IPS-11a (cell line): ENCODE results near the gene VWC2.
"Not testable (repeated sequence)": the region's sequence is repeated elsewhere in the genome, so short reads cannot be mapped to it uniquely, and the experiment has no call there.

ENCODE experiments used
- H3K4me3 ChIP-seq: one replicate; pipeline ENCODE4 v1.5.1; 2013; ENCODE audit warnings: low read depth, low read length, control low read depth

VWC2 gene

DNA sequence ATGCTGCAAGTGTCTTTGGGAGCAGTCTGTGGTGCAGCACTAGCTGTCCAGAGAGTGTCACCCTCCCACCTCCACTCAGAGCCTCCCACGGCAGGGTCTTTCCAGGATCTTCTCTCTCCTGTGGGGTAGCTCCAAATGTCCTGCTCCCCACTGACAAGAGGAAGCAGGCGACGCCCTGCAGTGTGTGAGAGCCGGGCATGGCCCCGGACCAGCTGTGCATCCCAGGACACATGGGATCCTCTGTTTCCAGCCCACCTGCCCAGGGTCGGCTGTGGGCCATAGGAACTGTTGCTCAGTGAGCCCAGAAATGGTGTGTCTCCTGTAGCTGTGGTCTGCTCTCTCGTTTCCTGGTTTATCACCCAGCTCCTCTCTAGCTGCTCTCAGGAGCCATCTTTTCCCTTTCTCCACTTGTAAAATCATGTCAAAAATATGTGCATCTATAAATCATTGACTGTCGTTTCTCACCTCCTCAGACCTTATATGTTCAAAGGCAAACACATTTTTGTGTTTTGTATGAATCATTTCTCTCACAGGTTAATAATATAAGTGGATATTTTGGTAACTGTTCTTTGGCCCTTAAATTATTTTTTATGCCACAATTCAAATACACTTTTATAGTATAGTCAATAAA is 74.9 kb downstream of the VWC2 start:
- no peak overlapping the region for H3K4me3 ChIP-seq

DNA sequence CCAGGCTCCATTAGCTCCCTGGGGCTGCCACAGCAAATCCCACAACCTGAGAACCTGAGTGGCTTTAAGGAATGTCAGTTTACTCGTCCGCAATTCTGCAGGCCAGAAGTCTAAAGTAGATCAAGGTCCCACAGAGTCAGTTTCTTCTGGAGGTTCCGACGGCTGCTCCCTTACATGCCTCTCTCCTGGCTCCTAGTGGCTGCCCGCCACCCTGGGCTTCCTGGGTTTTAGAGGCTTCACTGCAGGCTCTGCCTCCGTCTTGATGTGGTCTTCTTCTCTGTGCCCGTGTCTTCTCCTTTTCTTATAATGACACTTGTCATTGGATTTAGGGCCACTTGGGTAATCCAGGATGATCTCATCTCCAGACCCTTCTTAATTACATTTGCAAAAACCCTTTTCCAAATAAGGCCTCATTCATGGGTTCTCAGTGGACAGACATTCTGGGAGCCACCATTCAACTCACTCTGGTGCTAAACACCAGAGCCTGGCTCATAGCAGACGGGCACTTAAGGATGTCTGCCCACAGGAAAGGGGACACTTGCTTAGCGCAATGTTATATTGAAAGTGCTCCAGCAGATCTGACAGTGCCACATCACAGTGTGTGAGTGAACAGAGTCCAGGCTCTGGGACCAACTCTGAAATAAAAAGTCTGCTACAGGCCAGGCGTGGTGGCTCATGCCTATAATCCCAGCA is 77.6 kb downstream of the VWC2 start:
- no peak overlapping the region for H3K4me3 ChIP-seq

DNA sequence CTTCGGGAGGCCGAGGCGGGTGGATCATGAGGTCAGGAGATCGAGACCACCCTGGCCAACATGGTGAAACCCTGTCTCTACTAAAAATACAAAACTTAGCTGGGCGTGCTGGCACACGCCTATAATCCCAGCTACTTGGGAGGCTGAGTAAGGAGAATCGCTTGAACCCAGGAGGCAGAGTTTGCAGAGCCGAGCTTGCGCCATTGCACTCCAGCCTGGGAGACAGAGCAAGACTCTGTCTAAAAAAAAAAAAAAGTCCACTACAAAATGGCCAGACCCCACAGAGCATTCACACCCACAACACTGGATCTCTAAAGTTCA is 78.1 kb downstream of the VWC2 start:
- not testable (repeated sequence) for H3K4me3 ChIP-seq

DNA sequence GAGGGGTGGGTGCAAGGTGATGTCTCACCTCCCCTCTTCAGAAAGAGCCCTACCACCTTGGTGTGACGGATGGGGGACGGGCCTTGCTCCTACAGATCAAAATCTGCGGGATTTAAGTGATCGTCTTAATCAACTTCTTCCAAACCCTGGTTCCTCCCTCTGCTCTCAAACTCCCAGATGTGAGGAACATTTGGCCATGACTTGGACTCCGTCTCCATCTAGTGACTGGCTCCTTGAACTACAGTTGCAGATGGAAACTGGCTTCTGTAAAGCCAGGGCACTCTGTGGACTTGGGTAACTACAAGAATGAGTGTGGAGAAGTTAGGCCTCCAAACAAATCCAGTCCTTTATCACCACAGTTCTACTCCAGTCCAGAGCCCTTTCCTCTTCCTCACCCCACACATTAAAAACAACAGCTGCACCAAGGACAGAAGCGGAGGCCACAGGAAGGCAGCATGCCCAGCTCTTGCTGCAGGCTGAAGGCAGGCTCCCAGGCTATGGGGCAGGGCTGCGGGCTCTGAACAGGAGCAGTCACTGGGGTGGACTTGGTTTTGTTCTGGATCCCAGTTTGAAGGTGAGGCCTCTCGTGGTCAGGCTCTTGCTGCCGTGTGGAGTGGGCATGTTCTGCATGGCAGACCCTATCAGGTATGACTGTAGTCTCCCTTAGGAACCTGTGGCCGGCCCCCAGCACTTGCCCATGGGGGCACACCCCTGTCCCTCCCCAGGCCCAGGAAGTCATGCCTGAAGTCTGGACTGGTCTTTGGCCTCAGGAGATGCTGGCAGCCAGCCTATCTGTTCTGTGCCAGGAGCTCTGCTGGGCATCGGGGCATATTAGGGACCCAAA is 79.4 kb downstream of the VWC2 start:
- H3K4me3 ChIP-seq, result no peak overlapping the region

DNA sequence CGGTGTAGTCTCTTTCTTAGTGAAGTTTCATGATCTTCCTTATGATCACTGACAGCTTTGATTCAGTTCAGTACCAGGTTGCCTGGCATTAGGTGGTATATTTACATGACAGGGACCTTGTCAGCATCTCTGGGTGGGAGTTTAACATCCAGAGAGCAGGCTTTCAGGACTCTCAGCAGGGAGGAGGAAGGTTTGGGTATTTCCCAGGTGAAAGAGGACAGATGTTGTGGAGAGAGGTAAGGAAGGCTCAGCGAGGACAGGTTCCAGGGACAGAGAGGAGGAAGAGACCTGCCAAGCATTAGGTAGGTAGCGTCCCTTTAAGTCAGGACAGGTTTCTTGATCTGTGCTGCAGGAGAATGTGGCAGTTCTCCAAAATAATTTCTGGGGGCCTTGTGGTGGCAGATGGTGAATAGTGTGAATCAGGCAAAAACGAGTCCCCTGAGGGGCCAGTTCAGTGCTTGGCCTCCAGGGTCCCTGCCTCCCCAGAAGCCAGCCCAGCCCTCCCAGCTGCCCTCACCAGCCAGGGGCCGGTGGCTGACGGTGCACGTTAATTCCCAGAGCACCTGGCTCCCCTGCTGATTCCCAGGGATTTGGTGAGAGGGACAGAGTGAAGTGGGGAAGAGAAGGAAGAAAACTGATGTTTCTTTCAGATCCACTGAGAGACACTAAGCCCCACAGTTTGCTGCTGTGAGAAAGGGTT is 82.0 kb downstream of the VWC2 start:
- no peak overlapping the region for H3K4me3 ChIP-seq

DNA sequence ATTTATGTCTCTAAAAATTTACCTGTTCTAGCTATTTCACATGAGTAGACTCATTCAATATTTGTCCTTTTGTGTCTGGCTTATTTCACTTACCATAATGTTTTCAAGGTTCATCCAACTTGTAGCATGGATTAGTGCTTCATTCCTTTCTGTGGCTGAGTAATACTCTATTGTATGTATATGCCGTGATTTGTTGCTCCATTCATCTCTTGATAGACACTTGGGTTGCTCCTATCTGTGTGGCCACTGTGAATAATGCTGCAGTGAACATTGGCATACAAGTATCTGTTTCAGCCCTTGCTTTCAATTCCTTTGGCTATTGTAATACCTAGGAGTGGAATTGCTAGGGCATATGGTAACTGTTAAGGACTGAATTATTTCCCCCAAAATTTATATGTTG is 86.9 kb downstream of the VWC2 start:
- H3K4me3 ChIP-seq, result no peak overlapping the region

DNA sequence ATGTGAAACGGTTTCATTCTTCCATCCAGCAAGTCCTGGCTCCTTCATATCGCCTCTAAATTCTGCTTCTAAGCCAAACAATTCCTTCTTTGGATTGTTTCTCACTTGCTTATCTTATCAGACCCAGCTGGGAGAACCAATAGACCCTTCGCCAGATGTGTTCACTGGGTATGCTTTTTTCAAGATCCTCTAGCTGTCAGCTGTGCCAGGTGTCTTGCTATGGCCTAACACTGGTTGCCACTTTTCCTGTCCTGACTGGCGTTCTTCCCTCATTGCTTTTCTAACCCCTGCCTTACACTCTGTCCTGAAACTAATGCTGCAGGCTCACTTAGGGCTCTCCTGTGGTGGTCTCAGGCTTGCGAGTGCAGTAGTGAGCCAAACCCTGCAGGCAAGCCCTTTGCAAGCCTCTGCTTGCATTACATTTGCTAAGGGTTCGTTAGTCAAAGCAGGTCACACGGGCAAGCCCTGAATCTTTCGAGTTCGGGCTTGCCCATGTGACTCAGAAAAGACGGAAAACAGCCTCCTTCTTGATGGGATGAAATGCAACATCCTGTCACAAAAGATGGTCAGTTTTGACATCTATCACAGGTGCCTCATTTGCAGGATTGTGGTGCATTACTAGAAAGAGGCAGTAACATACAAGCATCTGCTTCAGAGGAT is 92.8 kb downstream of the VWC2 start:
- H3K4me3 ChIP-seq, result no peak overlapping the region

DNA sequence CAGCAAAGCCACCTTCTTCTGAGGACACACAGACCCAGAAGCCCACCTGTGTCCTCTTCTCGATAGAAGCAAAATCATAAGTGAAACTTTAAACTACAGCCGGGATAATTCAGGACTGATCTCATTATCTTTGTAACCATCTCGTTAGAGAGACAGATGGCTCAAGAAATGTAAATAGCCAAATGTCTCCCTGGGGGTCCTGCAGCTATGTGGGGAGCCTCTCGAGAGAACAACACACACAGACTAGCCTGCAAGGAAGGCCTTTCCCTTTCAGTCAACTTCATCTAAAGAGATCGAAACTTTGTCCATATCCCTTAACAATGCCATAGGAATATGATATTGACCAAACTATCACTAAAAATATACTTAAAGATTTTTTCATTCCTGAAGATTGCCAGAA is 93.5 kb downstream of the VWC2 start:
- no peak overlapping the region for H3K4me3 ChIP-seq

DNA sequence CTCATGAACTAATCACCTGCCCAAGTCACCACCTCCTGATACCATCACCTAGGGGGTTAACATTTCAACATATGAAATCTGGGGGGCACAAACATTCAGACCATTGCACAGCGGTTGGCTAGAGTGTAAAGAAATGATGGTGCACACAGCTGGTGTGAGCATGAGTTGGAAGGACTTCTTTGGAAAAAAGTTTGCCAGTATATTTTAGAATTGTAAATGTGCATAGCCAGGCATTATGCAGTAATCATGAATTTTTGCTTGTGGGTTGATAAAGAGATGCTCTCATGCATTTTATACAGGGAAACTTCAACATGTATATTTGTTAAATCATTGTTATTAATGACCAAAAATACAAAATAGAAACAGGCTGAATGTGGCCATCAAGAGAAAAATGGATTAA is 100.0 kb downstream of the VWC2 start:
- no peak overlapping the region for H3K4me3 ChIP-seq

DNA sequence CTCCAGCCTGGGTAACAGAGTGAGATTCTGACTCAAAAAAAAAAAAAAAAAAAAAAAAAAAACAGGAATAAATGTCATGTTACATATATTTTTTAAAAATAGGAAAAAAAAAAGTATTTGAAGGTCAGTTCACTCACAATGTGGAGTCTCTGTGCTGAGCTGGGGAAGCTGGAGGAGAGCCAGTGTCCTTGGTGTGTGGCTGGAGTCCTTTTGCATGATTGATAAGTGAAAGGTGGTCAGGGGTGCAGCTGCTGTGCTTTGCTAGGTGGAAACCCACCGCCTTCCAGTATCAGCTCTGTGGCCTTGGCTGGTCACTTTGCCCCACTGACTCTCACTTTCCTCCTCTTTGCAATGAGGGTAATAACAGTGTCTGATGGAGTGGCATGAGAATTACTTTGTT is 101.9 kb downstream of the VWC2 start:
- H3K4me3 ChIP-seq, result no peak overlapping the region

DNA sequence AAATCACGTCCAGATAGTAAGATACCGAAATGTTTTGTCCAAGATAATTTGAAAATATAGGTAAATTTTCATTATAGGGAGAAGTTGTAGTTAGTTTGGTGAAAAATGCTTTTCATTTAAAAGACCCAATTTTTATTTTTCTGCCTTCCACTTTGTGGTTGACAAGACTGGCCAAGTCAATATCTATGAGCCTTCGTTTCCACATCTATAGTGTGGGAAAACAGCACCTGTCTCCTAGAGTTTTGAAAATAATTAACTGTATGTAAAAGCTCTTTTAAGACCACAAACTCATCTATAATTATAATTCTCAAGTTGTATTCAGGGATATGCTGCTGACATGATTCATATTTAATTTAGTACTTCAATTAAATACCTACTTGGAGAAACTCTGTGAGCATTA is 102.8 kb downstream of the VWC2 start:
- H3K4me3 ChIP-seq, result no peak overlapping the region

DNA sequence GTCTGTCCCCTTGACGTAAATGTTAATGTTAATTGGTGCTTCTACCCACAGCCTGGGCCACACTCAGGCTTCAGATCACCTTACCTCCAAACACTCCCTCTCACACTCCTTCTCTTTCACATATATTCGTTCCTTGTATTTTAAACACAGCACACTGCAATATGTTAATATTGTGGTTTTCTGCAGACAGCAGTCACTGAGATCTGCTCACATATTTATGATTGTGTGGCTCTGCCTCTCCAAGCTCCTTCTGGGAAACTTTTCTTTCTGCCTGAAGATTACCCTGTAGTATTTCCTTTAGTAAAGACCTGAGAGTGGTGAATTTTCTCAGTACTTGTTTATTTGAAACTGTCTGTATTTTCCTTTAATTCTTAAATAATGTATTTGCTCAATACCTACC is 104.7 kb downstream of the VWC2 start:
- H3K4me3 ChIP-seq, result no peak overlapping the region

DNA sequence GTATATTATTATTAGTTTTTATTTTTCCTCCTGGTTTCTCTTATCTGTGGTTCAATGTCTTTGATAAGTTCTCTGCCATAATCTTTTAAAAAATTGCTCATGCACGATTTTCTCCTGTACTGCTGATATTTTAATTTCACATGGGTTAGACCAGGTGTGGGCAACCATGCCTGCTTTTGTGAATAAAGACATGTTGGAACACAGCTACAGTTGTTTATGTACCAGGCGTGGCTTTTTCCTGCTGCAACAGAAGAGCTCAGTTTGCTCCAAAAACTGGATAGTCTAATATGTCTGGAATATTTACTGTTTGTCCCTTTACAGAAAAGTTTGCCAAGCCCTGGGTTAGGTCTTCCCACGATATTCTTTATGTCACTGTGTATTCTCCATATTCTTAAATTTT is 105.2 kb downstream of the VWC2 start:
- no peak overlapping the region for H3K4me3 ChIP-seq

DNA sequence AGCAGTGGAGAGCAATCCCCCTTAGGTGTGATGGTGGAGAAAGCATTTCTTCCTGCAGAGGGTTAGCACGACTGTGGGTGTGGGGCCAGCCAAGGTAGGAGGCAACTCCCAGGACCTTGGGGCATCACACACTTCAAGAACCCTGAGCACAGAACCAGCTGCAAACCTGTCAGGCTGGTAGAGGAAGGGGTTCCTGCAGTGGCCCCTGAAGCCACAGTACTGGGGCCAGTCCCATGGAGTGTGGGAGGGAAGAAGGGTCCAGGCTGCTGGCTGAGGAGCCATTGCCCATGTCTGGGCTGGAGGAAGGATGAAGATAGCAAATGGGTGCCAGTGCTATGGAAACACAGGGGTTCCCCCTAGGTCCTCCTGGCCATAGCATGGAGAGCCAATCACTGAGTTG is 110.5 kb downstream of the VWC2 start:
- H3K4me3 ChIP-seq, result no peak overlapping the region

DNA sequence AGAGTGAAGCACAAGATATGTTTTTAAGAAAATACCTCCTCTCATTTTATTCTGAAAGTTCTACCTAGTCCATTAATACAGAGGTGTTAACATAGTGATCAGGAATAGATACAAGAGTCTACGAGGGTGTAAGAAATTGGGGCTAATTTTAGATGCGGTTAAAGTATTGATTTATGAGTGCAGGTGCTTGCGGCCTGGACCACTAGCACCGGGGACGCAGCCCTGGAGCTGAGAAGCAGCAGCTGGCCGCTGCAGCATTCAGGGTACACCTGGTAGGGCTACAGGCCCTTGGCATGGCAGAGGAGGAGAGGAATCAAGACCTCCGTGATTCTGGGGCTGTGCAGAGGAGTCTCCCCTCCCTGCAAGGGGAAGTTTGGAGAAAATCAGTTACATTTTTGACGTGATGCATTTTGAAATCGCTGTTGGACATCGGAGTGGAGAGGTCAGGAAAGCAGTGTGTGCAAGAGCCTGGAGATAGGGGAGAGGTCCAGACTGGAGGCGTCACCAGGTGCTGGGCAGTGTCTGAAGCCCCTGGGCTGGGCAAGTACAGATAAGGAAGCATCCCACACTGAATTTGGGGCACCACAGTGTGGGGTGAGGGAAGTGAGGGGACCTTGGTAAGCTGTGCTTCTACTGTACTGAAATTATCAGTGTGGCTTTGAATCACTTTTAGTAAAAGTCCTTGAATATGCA is 112.3 kb downstream of the VWC2 start:
- H3K4me3 ChIP-seq, result no peak overlapping the region

DNA sequence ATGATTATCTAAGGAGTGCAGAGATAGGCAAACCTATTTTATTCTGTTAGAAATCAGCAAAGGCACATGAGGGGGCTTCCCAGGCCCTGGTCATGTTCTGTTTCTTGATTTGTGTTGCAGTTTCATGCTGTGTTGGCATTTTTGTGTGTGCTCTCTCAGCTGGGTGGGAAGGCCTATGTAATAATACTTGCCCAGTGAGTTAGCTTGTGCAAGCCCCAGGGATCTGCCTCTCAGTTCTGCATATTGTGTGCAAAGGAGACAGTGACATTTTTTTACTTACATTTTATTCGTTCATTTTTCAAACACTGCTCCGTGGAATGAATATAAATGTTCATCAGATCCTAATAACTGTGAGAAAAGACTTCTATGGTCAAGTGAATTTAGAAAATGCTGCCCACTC is 119.0 kb downstream of the VWC2 start:
- no peak overlapping the region for H3K4me3 ChIP-seq

DNA sequence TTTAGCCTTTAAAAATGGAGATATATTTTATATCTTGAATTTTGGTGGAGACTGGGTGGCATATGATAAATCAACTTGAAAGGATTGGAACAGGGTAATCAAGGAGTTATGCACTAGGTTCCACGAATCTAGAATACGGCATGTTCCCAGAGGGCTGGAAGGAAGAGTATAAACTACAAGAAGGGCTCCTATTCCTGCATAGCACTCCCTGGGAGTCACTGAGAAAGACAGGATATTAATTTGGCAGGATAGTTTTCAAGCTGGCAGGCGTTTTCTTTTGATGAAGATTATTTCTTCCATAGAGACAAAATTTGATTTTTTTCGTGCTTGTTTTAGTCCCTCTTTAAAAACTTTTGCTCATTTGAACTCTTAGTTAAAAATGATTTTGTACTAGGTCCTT is 119.7 kb downstream of the VWC2 start:
- H3K4me3 ChIP-seq, result no peak overlapping the region

DNA sequence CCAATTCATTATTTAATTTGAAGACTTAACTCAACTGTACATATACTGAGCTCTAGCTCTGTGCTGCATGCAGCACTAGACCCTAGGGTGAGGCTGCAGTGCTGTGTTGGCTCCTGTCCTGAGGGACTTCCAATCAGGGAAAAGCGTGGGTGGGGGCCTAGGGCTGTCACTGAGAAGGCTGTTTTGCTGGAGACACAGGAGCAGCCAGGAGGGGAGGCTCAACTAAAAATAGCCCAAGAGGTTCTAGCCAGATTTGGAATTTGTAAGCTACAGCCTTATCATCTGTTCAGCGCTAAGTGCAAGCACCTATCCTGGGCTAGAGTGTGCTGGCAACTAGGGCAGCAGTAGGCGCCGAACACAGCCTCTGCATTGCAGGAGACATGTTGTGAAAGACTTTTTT is 121.1 kb downstream of the VWC2 start:
- H3K4me3 ChIP-seq, result no peak overlapping the region

DNA sequence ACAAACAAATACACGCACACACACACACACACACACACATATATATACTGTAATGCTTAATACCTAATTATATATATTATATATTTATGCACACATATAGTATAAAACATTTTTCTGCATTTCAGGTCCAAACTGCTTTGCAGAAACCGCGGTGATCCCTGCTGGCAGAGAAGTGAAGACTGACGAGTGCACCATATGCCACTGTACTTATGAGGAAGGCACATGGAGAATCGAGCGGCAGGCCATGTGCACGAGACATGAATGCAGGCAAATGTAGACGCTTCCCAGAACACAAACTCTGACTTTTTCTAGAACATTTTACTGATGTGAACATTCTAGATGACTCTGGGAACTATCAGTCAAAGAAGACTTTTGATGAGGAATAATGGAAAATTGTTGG is 138.5 kb downstream of the VWC2 start:
- no peak overlapping the region for H3K4me3 ChIP-seq

DNA sequence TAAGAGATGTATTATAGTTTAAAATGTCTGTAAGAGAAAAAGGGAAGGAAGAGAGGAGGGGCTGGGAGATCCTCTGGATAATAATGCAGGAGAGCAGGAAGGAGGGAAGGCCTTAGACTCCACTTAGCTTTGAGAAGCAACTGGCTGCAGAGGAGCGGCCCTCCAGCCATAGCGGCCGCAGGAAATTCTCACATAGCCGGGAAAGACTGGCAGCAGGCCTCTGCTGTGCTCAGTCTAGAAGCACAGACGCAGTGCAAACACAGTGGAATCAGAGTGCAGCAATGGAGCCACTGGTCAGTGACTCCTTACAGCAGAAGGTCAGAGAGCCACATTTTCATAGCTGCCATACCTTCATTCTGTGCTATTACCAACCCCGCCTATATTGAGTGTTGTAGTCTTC is 153.3 kb downstream of the VWC2 start:
- no peak overlapping the region for H3K4me3 ChIP-seq

DNA sequence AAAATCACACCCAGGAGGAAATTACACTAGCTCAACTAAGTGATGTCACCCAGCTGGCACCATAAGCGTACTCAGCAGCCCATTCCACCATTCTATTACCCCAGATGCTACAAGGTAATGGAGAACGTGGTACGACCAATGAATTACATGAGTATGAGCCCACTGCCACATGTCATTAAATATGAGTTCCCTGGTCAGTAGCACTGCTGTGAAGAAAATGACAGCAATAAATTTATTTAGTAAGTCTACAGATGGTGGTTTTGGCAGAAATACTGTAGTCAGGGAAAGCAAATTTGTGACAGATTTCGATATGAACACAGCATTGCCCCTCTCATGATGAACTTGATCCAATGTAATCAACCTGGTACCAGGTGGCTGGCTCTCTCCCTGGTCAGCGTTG is 154.2 kb downstream of the VWC2 start:
- H3K4me3 ChIP-seq, result no peak overlapping the region
